HepG2 (cell line): ENCODE measurements around the gene TEAD4. TPM values are rescaled to one million over a fixed set of nuclear protein-coding genes. Genes with fewer than 3 reads are reported as not detected.

ENCODE experiments used
- BRCA1 ChIP-seq: sonication (generic); formaldehyde crosslinking; IDR thresholded peaks from 2 replicates; pipeline ENCODE4 v1.4.0; 2020; ENCODE audit warnings: missing genetic modification reagents
- CBX2 ChIP-seq, 2 experiments: fragments of 200-600 bp in 1 of 2; sonication (generic); formaldehyde crosslinking in 1 of 2; IDR thresholded peaks; 2 replicates each; pipeline versions ENCODE4 v1.7.0 to v1.8.1; 2018 to 2022; ENCODE audit warnings: low read depth in 2 of 2, low read length in 1 of 2, mild to moderate bottlenecking in 1 of 2, missing genetic modification reagents in 1 of 2
- GTF2F1 ChIP-seq: fragments of 150-350 bp; IDR thresholded peaks from 2 replicates; pipeline ENCODE4 v1.6.1; 2014; ENCODE audit warnings: low read length
- GTF3A ChIP-seq: sonication (generic); formaldehyde crosslinking; conservative IDR thresholded peaks from 2 replicates; pipeline ENCODE4 v1.4.0; 2020; ENCODE audit warnings: mild to moderate bottlenecking, missing genetic modification reagents
- HMGXB3 ChIP-seq: sonication (generic); formaldehyde crosslinking; IDR thresholded peaks from 2 replicates; pipeline ENCODE4 v1.4.0; 2020; ENCODE audit warnings: missing genetic modification reagents, borderline replicate concordance
- MEIS2 ChIP-seq: sonication (generic); formaldehyde crosslinking; IDR thresholded peaks from 2 replicates; pipeline ENCODE4 v1.9.0; 2021; ENCODE audit warnings: mild to moderate bottlenecking, missing genetic modification reagents
- SIN3A ChIP-seq: IDR thresholded peaks from 2 replicates; pipeline ENCODE4 v1.6.1; 2011; ENCODE audit warnings: low read depth, mild to moderate bottlenecking, control low read depth, low read length, borderline replicate concordance
- SKI ChIP-seq: fragments of 450-650 bp; IDR thresholded peaks from one replicate; pipeline ENCODE4 v1.6.1; 2018; ENCODE audit warnings: mild to moderate bottlenecking; ENCODE audit not compliant: partially characterized antibody
- SMARCC2 ChIP-seq: fragments of 450-650 bp; IDR thresholded peaks from 2 replicates; pipeline ENCODE4 v1.6.1; 2017; ENCODE audit warnings: antibody characterized with exemption, mild to moderate bottlenecking
- SOX5 ChIP-seq: IDR thresholded peaks from 2 replicates; pipeline ENCODE4 v1.6.1; 2016; ENCODE audit warnings: borderline replicate concordance
- THAP9 ChIP-seq: sonication (generic); formaldehyde crosslinking; IDR thresholded peaks from 2 replicates; pipeline ENCODE4; 2020; ENCODE audit warnings: missing genetic modification reagents, mild to moderate bottlenecking, borderline replicate concordance
- XBP1 ChIP-seq: sonication (generic); formaldehyde crosslinking; IDR thresholded peaks from 2 replicates; pipeline ENCODE4 v1.5.0; 2020; ENCODE audit warnings: missing genetic modification reagents
- YEATS4 ChIP-seq: sonication (generic); formaldehyde crosslinking; IDR thresholded peaks from 2 replicates; pipeline ENCODE4 v1.4.0; 2020; ENCODE audit warnings: missing genetic modification reagents, borderline replicate concordance
- ZBTB1 ChIP-seq: sonication (generic); formaldehyde crosslinking; IDR thresholded peaks from 2 replicates; pipeline ENCODE4 v1.4.0; 2020; ENCODE audit warnings: missing genetic modification reagents, borderline replicate concordance
- ZBTB44 ChIP-seq: sonication (generic); formaldehyde crosslinking; IDR thresholded peaks from 2 replicates; pipeline ENCODE4 v1.4.0; 2020; ENCODE audit warnings: missing genetic modification reagents
- ZNF224 ChIP-seq: sonication (generic); formaldehyde crosslinking; IDR thresholded peaks from 2 replicates; pipeline ENCODE4 v1.5.0; 2020; ENCODE audit warnings: mild to moderate bottlenecking, missing genetic modification reagents
- ZNF576 ChIP-seq: sonication (generic); formaldehyde crosslinking; IDR thresholded peaks from 2 replicates; pipeline ENCODE4 v1.4.0; 2020; ENCODE audit warnings: mild to moderate bottlenecking, missing genetic modification reagents
- ZNF710 ChIP-seq: sonication (generic); formaldehyde crosslinking; IDR thresholded peaks from 2 replicates; pipeline ENCODE4 v1.5.0; 2020; ENCODE audit warnings: mild to moderate bottlenecking, missing genetic modification reagents, borderline replicate concordance
- polyA plus RNA-seq, 8 experiments: library from polyadenylated mRNA; depleted of rRNA in 3 of 8; stranded (reverse) in 7 of 8; unstranded in 1 of 8; fragments of >200 nt; fragmentation: Illumina TruSeq in 4 of 8; extraction: Trizol in 4 of 8; gene quantifications; 2 replicates each; pipeline versions ENCODE4 v1.2.1 to v1.2.3, GENCODE V29; 2011 to 2016; ENCODE audit warnings: low read depth in 4 of 8, missing spikeins in 1 of 8, mixed read lengths in 1 of 8; ENCODE audit not compliant: insufficient read depth in 1 of 8
- total RNA-seq, 5 experiments: library from RNA; depleted of rRNA; stranded (reverse); fragments of >200 nt; fragmentation: Illumina TruSeq; extraction: Trizol; gene quantifications; 2 replicates each; pipeline ENCODE4 v1.2.3, GENCODE V29; 2016; ENCODE audit warnings: low read depth in 1 of 5

The TEAD4 gene
- total and polyA plus RNA-seq, 2 of the 13 experiments (the other 11 are each of a cell fraction or from before 2014, with no cell fraction given): 45.0 to 69.4 TPM

GRCh38 chr12:2963154-2963759, 4.1 kb downstream of the TEAD4 start (continued):
- TF ChIP-seq HMGXB3 (0 out of 2 replicates have a peak, but pooled peaks have one; percentile 13), GTF3A (CRISPR knock-in tag) (no peak; the same call in 1 of the 2 replicates), ZNF224 (CRISPR knock-in tag) (no peak), XBP1 (CRISPR knock-in tag) (no peak), GTF2F1 (no peak), THAP9 (CRISPR knock-in tag) (peak; percentile 98), MEIS2 (no peak), ZBTB1 (CRISPR knock-in tag) (no peak), CBX2 (IDR thresholded peaks at IDR 0.05; ENCODE audit: low read depth, low read length) (no peak), CBX2 (CRISPR knock-in tag; IDR thresholded peaks at IDR 0.05; ENCODE audit: low read depth) (no peak), ZNF576 (no peak), SOX5 (0 out of 2 replicates have a peak, but pooled peaks have one; percentile 34), BRCA1 (no peak), SKI (peak; percentile 24), YEATS4 (CRISPR knock-in tag) (peak; percentile 20; the same call in 1 of the 2 replicates), ZBTB44 (CRISPR knock-in tag) (no peak), SIN3A (peak; percentile 63; the same call in 1 of the 2 replicates), ZNF710 (CRISPR knock-in tag) (peak; percentile 67), SMARCC2 (no peak)
